Measurements from ENCODE around the gene GDF15. TPM values are rescaled to one million over a fixed set of nuclear protein-coding genes. Genes with fewer than 3 reads are reported as not detected.

GDF15 gene
- total and polyA plus RNA-seq, 12 donors, result 0.33 to 29.2 (median 4.5) TPM

DNA sequence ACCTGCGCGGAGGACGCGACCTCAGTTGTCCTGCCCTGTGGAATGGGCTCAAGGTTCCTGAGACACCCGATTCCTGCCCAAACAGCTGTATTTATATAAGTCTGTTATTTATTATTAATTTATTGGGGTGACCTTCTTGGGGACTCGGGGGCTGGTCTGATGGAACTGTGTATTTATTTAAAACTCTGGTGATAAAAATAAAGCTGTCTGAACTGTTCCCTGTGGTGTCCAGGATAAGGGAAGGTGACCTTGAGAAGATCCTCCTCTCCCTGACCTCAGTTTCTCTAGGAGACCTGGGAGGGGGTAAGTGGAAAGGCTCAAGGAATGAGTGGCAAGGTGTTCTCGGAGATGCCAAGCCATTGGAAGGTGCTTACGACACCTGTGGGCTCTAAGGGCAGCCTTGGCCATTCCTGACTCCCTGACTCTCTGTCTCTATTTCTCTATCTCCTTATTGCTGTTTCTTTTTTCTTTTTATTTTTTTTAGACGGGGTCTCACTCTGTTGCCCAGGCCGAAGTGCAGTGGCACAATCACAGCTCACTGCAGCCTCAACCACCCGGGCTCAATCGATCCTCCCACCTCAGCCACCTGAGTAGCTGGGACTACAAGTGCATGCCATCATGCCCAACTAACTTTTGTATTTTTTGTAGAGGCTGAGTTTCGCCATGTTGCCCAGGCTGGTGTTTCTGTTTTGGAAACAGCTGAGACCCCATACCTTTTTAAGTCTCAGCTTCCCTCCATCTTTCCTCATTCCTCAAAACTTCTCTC lies 3.2 kb downstream of the GDF15 start:
- Histone ChIP-seq H3K27me3 (no peaks in the 10 kb centered on the region), H3K36me3 (replicated peaks in 1 of 2) (no peaks in the 10 kb centered on the region), H3K27ac (peak overlapping the region in 2 of 5 donors; percentile 54), H3K9me3 (replicated peaks in 1 of 3) (no peaks in the 10 kb centered on the region), H3K4me3 (no peak overlapping the region), H3K4me1 (replicated peaks in 1 of 2) (peaks cover 0 to 7% of the 10 kb centered on the region in 2 donors)
- WGBS, 4 donors, result 65 to 87% (median 70%) methylated on average over 9 to 13 of the region's 13 CpGs
- no peak for DNase-seq
- no peak for TF ChIP-seq POLR2A (IDR thresholded peaks at IDR 0.05)
- TF ChIP-seq, protein P1, sequence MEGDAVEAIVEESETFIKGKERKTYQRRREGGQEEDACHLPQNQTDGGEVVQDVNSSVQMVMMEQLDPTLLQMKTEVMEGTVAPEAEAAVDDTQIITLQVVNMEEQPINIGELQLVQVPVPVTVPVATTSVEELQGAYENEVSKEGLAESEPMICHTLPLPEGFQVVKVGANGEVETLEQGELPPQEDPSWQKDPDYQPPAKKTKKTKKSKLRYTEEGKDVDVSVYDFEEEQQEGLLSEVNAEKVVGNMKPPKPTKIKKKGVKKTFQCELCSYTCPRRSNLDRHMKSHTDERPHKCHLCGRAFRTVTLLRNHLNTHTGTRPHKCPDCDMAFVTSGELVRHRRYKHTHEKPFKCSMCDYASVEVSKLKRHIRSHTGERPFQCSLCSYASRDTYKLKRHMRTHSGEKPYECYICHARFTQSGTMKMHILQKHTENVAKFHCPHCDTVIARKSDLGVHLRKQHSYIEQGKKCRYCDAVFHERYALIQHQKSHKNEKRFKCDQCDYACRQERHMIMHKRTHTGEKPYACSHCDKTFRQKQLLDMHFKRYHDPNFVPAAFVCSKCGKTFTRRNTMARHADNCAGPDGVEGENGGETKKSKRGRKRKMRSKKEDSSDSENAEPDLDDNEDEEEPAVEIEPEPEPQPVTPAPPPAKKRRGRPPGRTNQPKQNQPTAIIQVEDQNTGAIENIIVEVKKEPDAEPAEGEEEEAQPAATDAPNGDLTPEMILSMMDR (IDR thresholded peaks at IDR 0.05), result no peak
- intact Hi-C loops (cut with DNase I), result loop anchor here in 1 of 2 donors (5.0 kb wide), 1 partner anchor 42 kb away; no protein-coding TSS in a partner anchor

DNA sequence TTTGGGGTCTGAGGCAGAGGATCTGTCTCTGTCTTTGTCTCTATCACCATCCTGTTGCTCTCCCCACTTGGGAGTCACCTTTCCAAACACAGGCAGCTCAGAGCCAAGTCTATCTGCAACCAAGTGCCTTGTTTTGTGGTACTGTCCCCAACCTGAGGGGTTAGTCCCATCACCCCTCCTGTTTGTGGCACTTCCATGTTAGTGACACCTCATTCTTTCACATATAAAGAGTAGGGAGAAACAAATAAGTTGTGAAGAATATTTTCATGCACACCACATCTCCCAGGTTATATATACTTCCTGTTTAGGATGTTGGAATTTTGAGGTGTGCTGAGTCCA lies 3.7 kb downstream of the GDF15 start:
- TF ChIP-seq, protein P1 (IDR thresholded peaks at IDR 0.05), result no peak
- TF ChIP-seq POLR2A (IDR thresholded peaks at IDR 0.05), result no peak
- Histone ChIP-seq H3K27ac (no peak overlapping the region), H3K9me3 (replicated peaks in 1 of 3) (no peaks in the 10 kb centered on the region), H3K4me1 (replicated peaks in 1 of 2) (peaks cover 0 to 7% of the 10 kb centered on the region in 2 donors), H3K36me3 (replicated peaks in 1 of 2) (no peaks in the 10 kb centered on the region), H3K27me3 (no peaks in the 10 kb centered on the region), H3K4me3 (no peak overlapping the region)
- no peak for DNase-seq
- intact Hi-C loops (cut with DNase I), result loop anchor here in 1 of 2 donors (5.0 kb wide), 1 partner anchor 42 kb away; no protein-coding TSS in a partner anchor

DNA sequence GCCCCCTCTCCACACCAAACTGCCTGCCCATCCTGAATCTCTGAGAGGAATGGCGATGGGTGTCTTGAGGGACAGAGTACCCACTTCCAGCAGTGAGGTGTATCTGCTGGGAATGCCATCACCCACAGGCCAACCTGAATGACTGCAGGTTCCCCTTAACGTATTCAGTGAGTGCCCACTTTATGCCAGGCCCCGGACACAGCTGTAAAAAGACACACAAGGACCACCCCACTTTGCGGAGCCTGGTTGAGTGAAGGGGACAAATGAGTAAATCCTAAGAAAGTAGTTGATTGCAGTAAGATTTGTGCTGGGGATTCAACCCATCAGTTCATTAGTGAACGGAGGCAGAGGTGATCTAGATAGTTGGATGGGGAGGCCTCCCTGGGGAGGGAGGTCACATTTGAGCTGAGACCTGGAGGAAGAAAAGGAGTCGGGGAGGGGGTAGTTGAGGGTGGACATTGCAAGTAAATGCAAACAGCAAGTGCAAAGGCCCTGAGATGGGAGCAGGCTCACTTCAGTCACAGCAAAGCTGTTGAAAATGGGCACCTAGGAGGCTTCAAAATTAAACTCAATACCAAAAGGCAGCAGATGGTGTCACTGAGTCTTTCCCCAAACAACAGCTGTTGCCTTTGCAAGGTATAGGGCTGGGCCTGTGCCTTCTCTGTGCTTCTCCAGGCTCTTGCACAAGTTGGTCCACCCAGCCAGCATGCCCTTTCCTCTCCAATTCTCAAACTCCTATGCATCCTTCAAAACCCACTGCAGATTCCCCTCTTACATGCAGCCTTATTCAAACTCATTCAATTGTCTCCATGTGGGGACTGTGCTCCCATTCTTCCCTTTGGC lies 4.3 kb downstream of the GDF15 start:
- intact Hi-C loops (cut with DNase I), result no loop called here

More for the DNA sequence above, 4.3 kb downstream of the GDF15 start:
- H3K4me1 ChIP-seq (replicated peaks in 1 of 2), result peaks cover 0 to 7% of the 10 kb centered on the region in 2 donors
- no peaks in the 10 kb centered on the region for H3K27me3 ChIP-seq
- no peaks in the 10 kb centered on the region for H3K9me3 ChIP-seq (replicated peaks in 1 of 3)
- H3K36me3 ChIP-seq (replicated peaks in 1 of 2), result no peaks in the 10 kb centered on the region
- TF ChIP-seq POLR2A (IDR thresholded peaks at IDR 0.05), result no peak
- TF ChIP-seq, protein P1 (IDR thresholded peaks at IDR 0.05), result no peak
- H3K27ac ChIP-seq, result no peak overlapping the region
- no peak for DNase-seq
- H3K4me3 ChIP-seq, result no peak overlapping the region
- WGBS, 4 donors, result 85 to 96% (median 90%) methylated on average over 6 of the region's 6 CpGs

Measured in adrenal gland (tissue), 12 donors.